Inflammatory macrophage treated with lipopolysaccharide for 1 hour (primary cell): Measurements from ENCODE around the gene CDKN2B.
"Not testable (repeated sequence)": the region's sequence is repeated elsewhere in the genome, so short reads cannot be mapped to it uniquely, and the experiment has no call there.

Source experiments
- DNase-seq, 2 donors: peaks; one replicate each; pipeline ENCODE4 v3.0.0-alpha.2; 2020 to 2022

The CDKN2B gene

DNA sequence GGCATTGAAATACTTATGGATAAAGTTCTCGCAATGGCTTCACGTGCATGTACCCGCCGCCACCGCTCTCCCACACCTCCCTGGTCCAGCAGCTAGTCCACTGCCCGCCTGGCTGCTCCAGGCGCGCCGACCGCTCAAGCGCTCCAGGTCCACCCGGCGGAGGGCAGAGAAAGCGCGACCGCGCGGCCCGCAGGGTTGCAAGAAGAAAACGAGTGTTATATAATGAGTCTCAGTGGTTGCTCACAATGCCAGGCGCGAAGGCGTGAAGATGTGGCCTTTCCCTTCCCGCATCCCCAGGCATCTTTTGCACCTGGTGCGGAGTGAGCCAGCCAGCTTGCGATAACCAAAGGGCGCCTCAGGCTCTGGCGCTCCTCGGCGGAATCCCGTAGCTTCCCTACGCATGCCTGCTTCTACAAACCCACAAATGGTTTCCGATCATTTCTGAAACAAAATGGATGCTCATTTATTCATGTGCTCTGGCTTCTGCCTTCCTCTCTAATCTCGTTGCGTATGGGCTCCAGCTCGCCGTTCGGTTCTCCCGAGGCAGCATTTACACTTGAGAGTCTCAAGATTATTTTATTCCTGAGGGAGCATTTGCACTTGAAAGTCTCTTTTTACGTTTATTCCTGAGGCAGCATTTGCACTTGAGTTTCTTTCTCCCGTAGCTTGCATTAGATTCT is 40.6 kb downstream of the CDKN2B start:
- peak in 1 of 2 donors; percentile 21 for DNase-seq

DNA sequence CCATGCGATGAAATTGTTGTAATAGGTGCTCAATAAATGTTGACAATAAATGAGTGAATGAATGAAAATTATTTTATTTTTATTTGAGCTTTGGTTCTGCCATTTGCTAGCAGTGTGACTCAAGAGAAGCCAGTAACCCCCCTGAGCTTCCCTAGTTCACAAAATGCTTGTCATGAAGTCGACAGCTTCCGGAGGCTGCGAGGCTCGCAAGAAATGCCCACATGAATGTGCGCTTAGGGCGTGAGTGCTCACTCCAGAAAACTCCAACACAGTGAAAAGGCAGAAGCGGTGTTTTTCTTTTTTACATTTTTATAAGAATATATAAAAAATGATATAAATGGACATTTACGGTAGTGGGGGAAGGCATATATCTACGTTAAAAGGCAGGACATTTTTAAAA is 41.4 kb downstream of the CDKN2B start:
- DNase-seq: peak; percentile 44 to 46

DNA sequence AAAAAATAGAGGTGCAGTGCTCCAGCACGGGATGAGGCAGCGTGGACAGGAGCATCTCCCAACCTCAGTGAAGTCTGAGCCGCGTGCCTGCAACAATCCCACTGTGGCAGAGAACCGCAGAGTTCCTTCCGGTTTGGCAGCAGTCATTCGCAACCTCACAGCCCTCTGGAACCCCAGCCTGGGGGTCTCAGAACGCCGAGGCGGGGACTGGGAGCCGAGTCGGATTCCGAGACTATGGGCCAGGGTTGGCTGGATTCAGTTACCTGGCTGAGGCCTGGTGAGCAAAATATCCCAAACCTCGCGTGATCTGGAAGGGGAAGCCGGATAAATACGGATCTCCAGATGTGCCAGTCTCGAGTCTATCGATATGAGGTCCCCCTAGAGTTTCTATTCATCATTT is 41.9 kb downstream of the CDKN2B start:
- DNase-seq: no peak

DNA sequence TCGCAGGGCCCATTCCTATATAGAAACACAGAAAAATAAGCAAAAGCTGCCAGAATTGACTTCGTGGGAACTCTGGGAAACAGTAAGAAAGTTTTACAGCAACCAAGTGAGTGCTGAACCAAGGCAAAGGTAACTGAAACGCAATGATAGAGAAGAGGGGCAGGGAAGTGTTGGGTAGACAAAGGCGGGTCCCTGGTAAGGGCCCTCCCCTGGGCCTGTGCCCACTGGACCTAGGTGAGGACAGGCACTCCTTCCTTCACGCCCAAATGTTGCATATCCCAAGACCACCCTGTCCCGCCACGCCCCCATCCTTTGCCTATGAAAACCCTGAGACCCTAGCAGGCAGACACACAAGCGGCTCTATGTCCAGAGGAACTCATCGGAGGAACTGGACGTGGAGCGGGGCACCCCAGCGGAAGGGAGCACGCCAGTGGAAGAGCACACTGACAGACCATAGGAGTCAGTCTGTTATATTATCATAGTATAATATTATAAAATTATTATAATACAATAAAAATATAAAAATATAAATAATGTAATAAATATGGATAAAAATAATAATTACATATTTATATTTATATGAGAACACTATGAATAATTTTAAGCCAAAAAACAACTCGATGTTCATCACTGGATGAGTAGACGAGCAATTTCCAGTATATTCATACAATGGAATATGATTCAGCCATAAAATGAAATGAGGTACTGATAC is 42.8 kb downstream of the CDKN2B start:
- DNase-seq: no peak

DNA sequence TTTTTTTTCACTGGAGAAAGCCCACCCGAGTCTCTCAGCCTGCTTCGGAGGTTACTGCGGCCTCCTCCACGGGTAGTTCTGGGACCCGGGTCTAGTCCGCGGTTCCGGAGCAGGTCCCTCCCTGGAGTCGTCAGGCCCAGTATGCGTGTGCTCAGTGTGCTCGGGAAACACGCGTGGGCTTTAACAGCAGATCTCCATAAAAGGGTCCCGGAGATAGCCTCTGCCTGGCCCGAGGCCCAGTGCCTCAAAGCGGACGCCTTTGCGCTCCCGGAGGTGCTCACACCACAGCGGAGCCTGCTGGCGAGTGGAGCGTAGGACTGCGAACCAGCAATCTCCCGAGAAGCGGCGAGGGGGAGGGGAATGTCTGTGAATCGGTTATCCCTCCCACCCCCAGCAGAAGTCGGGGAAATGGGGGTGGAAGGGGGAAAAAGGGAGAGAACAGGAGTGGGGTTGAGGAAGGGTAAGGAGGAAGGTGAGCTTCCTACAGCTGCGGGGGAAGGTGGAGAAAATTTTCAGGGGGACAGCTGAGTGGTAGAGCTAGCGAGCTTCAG is 43.6 kb downstream of the CDKN2B start:
- peak; percentile 55 to 68 for DNase-seq

DNA sequence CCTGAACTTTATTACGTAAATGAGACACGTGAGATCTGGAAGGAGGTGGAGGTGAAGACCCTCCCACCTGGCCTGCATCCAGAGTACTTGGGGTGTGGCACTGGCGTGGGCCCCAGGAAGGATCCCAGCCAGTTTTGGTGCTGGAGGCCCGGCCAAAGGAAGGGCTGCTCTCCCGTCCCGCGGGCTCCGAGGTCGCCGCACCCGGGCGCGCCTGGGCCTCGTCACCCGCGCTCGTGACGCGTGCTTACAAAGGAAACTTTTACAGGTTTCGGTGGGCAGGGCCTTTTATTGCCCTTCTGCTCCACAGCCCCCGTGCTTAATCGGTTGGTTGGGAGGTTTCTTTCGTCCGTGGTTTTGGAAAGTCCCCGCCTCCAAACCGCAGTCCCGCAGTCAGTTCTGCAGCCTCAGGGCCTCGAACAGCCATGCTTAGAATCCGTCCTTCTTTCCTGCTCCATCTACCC is 44.1 kb downstream of the CDKN2B start:
- peak; percentile 53 to 56 for DNase-seq

DNA sequence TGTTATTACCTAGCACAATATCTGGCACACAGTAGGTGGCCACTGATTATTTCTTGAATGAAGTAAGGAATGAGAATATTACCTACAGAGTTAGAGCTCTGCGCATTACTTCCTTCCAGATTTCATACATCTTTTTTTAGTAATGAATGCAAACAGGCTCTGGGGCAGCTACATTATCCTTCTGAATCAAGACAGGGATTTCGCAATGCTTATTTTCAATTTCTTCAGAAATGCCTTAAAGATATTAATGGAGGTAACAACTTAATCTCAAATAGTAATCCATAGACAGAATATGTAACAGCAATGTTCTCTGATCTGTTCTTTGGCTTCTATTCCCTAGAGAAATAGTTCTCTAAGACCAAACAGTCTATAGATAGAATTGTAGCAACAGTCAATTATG is 47.5 kb downstream of the CDKN2B start:
- DNase-seq: no peak

DNA sequence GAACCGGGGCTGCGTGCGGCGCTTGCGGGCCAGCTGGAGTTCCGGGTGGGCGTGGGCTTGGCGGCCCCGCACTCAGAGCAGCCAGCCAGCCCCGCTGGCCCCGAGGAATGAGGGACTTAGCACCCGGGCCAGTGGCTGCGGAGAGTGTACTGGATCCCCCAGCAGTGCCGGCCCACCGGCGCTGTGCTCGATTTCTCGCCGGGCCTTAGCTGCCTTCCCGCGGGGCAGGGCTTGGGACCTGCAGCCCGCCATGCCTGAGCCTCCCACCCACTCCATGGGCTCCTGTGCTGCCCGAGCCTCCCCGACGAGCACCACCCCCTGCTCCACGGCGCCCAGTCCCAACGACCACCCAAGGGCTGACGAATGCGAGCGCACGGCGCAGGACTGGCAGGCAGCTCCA is 49.8 kb downstream of the CDKN2B start:
- DNase-seq: not testable (repeated sequence)

DNA sequence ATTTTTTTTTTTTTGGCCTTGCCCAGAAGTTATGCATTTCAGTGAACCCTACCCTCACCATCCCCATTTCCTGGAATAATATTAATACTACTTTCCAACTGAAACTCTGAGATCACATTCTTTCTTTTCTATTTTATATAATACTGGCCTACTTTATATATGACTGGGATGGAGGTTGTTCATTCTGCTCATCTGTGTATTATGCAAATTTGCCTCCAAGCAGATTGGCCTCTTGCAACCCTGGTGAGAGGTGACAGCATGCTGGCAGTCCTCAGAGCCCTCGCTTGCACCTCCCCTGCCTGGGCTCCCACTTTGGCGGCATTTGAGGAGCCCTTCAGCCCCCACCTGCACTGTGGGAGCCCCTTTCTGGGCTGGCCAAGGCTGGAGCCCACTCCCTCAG is 50.3 kb downstream of the CDKN2B start:
- DNase-seq: no peak
